ENCODE results near the gene PRPF8. TPM values are rescaled to one million over a fixed set of nuclear protein-coding genes. Genes with fewer than 3 reads are reported as not detected.

The PRPF8 gene
- total and polyA plus RNA-seq, 2 of the 8 experiments (the other 6 are each of a cell fraction or from before 2014, with no cell fraction given), result 329 to 337 TPM

DNA sequence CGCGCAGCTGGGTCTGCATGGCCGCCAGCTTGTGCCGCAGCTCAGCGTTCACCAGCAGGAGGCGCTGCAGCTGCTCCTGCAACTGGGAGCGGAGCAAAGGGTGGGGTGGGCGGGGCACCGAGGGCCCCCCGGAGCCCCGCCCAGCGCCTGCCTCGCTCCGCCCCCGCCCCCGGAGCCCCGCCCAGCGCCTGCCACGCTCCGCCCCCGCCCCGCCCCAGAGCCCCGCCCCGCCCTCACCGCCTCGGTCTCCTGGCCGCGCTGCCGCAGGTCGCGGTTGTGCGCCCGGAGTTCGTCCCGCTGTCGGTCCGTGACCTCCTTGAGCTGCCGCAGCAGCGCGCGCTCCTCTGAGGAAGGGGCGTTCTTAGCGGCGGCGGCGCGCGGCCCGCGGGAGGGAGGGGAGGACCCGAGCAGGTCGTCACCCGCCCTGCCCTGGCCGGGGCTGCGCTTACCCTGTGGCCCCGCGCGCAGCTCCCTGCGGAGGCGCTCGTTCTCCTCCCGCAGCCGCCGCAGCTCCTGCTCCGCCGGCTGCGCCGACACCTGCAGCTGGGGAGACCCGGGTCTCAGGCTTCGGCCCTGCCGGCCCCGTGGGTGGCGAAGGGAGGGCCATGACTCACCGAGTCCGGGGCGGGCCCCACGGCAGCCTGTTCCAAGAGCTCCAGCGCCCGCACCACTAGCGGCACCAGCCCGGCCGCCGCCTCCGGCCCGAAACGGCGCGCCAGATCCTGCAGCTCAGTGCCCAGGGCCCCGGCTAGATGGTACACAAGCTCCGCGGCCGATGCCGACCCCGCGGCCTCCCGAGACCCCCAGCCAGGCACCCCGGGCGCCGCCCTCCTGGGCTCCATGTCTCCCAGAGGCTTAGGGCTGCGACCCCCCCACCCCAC lies 35.5 kb downstream of the PRPF8 start (continued):
- TF ChIP-seq CTCF (IDR thresholded peaks at IDR 0.05; ENCODE audit: control extremely low read depth in 1 of 3, insufficient read depth in 1 of 3, low read depth in 1 of 3, low read length in 3 of 3) (peak; percentile 79 to 98 (median 92)), JUN (IDR thresholded peaks at IDR 0.05; ENCODE audit: low read depth, low read length) (no peak), CEBPB (IDR thresholded peaks at IDR 0.05; ENCODE audit: low read depth, low read length) (no peak), SAP30 (IDR thresholded peaks at IDR 0.05; ENCODE audit: insufficient read depth, insufficient replicate concordance, low read length) (no peak), ASH2L (IDR thresholded peaks at IDR 0.05; ENCODE audit: low read length) (no peak), KDM5A (IDR thresholded peaks at IDR 0.05; ENCODE audit: low read length) (no peak), YY1 (IDR thresholded peaks at IDR 0.05; ENCODE audit: low read depth, low read length) (peak; percentile 91), CBX5 (IDR thresholded peaks at IDR 0.05; ENCODE audit: low read depth, low read length) (no peak), FOSL1 (IDR thresholded peaks at IDR 0.05; ENCODE audit: insufficient read depth, low read depth, low read length) (no peak), TAF1 (IDR thresholded peaks at IDR 0.05; ENCODE audit: low read depth, low read length) (no peak), SIN3A (conservative IDR thresholded peaks at IDR 0.05 in 1 of 2, IDR thresholded peaks at IDR 0.05 in 1 of 2; ENCODE audit: low read depth in 1 of 2, low read length in 2 of 2) (no peak; a peak in 2 of 4 replicates), ZNF274 (IDR thresholded peaks at IDR 0.05; ENCODE audit: borderline replicate concordance, extremely low read depth, low read length) (no peak), TEAD4 (IDR thresholded peaks at IDR 0.05; ENCODE audit: low read depth, low read length) (no peak), POLR2AphosphoS5 (IDR thresholded peaks at IDR 0.05; ENCODE audit: low read depth, low read length) (no peak), HDAC6 (IDR thresholded peaks at IDR 0.05; ENCODE audit: low read depth, low read length) (no peak), GABPA (IDR thresholded peaks at IDR 0.05; ENCODE audit: borderline replicate concordance, insufficient read depth, low read length) (no peak; the same call in 1 of the 2 replicates), TBP (IDR thresholded peaks at IDR 0.05; ENCODE audit: low read depth, low read length) (0 out of 2 replicates have a peak, but pooled peaks have one; percentile 31), TCF12 (IDR thresholded peaks at IDR 0.05; ENCODE audit: low read depth, low read length) (peak; percentile 57; the same call in 1 of the 2 replicates), KDM1A (IDR thresholded peaks at IDR 0.05; ENCODE audit: borderline replicate concordance, low read length) (no peak), SP2 (IDR thresholded peaks at IDR 0.05; ENCODE audit: low read length) (no peak), CHD1 (IDR thresholded peaks at IDR 0.05; ENCODE audit: low read depth, low read length) (no peak)
- TF ChIP-seq, protein P1, sequence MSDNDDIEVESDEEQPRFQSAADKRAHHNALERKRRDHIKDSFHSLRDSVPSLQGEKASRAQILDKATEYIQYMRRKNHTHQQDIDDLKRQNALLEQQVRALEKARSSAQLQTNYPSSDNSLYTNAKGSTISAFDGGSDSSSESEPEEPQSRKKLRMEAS (IDR thresholded peaks at IDR 0.05), result peak; percentile 50
